Mucosa of descending colon (tissue), 3 donors: ENCODE results near the gene ASS1. TPM values are rescaled to one million over a fixed set of nuclear protein-coding genes. Genes with fewer than 3 reads are reported as not detected.

Experiments
- ATAC-seq: fragments of 200-7000 bp; cut with Tn5 transposase; one replicate; pipeline ENCODE4 v1.9.1; 2020; ENCODE audit warnings: mild to moderate bottlenecking, moderate library complexity
- DNase-seq, 3 donors: peaks; one replicate each; pipeline ENCODE4 v3.0.0-alpha.2; 2020
- H3K36me3 ChIP-seq: fragments of 200-600 bp; one replicate; pipeline ENCODE4 v1.8.0; 2021; ENCODE audit warnings: low read depth, mild to moderate bottlenecking
- H3K4me1 ChIP-seq: fragments of 200-600 bp; one replicate; pipeline ENCODE4 v1.8.0; 2021; ENCODE audit warnings: low read depth, mild to moderate bottlenecking
- H3K4me3 ChIP-seq: fragments of 200-600 bp; one replicate; pipeline ENCODE4 v1.8.0; 2021; ENCODE audit warnings: mild to moderate bottlenecking
- H3K9me3 ChIP-seq: fragments of 200-600 bp; one replicate; pipeline ENCODE4 v1.8.0; 2021; ENCODE audit warnings: mild to moderate bottlenecking
- intact Hi-C, 2 donors: fragments of 100-400 bp; cut with DNase I in 1 of 2; cut with micrococcal nuclease in 1 of 2; formaldehyde crosslinking; loops; one replicate each; pipeline versions ENCODE4 v1.11.0 to v1.11.1; 2022; cut with DNase I, micrococcal nuclease
- total RNA-seq, 3 donors: library from RNA; stranded (reverse); fragmentation: NEBNext Ultra II Directional in 2 of 3; extraction: Animal tissue kit (Norgen Biotek cat#: 25700) in 2 of 3; gene quantifications; one replicate each; pipeline versions ENCODE4 v1.2.1 to v1.2.4, GENCODE V29; 2021 to 2023
- TF ChIP-seq, protein P1 (sequence below): fragments of 200-600 bp; IDR thresholded peaks from one replicate; pipeline ENCODE4 v1.8.0; 2022; ENCODE audit warnings: antibody characterized with exemption, mild to moderate bottlenecking
- donor health status: DM: no; HTN: no; CAD: no; lungs with moderate emphysema.
- donor health status: DM: no; HTN: no; CAD: no.
- donor health status: DM: no; HTN: yes; CAD: no.

The ASS1 gene
- total RNA-seq, 3 donors from 2014 or later, result 221 to 410 (median 408) TPM

DNA sequence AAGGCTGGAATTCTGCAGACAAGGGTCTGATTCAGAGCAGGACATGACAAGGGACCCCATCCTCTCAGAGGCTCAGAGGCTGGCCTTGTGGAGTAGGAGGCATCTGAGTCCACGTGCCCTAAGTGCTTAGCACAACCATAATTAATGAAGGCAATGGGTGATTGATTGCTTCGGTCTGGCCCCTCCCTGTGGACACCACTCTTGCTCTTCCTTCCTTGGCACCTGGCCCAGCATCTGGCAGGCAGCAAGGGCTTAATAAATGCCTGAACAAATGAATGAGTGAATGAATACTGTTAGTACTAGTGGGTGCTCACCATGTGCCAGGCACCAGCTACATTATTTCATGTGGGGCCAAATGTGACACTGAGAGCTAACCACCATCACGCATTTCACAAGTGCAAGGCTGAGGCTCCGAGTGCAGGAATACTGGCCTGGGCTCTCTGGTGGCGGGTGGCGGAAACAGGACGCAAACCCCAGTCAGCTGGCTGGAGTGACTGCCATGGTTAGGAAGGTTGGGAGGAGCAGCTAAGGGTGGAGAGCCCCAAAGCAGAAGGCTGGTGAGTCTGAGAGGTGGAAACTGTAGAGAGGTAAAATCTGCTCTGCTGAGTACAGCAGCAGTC is 53.6 kb downstream of the ASS1 start:
- DNase-seq (peak in 1 of 3 donors; percentile 20), ATAC-seq (no peak)
- intact Hi-C loops, result no loop called here
- TF ChIP-seq, protein P1, sequence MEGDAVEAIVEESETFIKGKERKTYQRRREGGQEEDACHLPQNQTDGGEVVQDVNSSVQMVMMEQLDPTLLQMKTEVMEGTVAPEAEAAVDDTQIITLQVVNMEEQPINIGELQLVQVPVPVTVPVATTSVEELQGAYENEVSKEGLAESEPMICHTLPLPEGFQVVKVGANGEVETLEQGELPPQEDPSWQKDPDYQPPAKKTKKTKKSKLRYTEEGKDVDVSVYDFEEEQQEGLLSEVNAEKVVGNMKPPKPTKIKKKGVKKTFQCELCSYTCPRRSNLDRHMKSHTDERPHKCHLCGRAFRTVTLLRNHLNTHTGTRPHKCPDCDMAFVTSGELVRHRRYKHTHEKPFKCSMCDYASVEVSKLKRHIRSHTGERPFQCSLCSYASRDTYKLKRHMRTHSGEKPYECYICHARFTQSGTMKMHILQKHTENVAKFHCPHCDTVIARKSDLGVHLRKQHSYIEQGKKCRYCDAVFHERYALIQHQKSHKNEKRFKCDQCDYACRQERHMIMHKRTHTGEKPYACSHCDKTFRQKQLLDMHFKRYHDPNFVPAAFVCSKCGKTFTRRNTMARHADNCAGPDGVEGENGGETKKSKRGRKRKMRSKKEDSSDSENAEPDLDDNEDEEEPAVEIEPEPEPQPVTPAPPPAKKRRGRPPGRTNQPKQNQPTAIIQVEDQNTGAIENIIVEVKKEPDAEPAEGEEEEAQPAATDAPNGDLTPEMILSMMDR, result no peak
- Histone ChIP-seq H3K9me3 (peaks cover 4% of the 10 kb centered on the region), H3K4me1 (peaks cover 17% of the 10 kb centered on the region), H3K4me3 (no peak overlapping the region), H3K36me3 (no peaks in the 10 kb centered on the region)

DNA sequence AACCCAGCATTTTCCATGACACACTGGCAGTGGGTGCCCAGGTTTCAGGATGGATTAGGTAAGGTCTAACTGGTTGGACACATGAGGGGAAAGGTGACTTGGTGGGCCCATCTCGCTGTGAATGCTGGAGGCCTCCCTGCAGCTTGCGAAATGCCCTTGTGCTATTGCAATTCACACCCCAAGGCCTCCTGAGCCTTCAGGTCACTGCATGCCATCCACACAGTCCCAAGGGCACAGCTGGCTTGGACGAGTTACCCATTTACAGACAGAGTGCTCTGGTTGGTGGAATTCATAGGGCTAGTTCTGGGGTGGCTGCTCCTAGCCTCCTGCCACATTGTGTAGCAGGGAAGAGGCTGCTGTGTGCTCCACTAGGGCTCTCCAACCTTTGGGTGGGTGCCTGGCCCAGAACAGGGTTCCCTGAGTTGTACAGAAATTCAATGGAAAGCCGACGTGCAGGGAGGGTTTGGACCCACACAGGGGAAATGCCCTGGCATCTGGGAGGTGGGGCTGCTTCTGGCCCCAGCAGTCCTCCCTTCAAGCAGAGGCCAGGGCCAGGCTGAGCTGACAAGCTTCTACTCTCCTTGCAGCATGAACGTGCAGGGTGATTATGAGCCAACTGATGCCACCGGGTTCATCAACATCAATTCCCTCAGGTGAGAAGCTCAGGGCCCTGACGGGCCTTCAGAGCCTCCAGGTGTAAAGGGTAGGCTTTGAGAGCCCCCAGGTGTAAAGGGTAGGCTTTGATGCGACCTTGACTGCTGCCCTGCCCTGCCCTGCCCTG is 54.3 kb downstream of the ASS1 start:
- TF ChIP-seq, protein P1, result no peak
- Histone ChIP-seq H3K4me3 (no peak overlapping the region), H3K36me3 (no peaks in the 10 kb centered on the region), H3K4me1 (peaks cover 17% of the 10 kb centered on the region), H3K9me3 (peaks cover 4% of the 10 kb centered on the region)
- DNase-seq (no peak), ATAC-seq (peak; percentile 23)
- intact Hi-C loops, result no loop called here

DNA sequence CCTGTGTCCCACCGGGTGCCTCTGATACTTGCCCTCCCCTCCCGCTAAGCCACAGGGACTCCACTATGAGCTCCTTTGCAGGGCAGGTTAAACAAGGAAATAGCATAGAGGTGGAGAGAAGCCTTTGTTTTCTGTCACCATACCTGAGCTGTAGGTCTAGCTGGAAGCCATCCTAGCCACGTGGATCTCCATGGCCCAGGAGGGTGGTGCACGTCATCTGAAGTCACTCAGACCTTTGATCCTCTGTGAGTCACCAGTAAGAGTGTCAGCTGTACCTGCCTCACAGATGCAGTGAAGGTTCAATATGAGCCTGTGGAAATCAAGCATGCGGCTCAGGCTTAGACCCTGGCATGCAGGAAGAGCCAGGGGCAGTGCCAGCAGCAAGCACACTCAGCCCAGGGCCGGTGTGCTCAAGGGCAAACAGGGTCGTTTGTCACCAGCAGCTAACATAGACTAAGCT is 55.1 kb downstream of the ASS1 start:
- peak; percentile 64 to 79 (median 74) for DNase-seq
- peak; percentile 98 for ATAC-seq
- intact Hi-C loops, result no loop called here
- TF ChIP-seq, protein P1, result no peak
- Histone ChIP-seq H3K9me3 (peaks cover 3% of the 10 kb centered on the region), H3K4me3 (no peak overlapping the region), H3K4me1 (peaks cover 17% of the 10 kb centered on the region), H3K36me3 (no peaks in the 10 kb centered on the region)

DNA sequence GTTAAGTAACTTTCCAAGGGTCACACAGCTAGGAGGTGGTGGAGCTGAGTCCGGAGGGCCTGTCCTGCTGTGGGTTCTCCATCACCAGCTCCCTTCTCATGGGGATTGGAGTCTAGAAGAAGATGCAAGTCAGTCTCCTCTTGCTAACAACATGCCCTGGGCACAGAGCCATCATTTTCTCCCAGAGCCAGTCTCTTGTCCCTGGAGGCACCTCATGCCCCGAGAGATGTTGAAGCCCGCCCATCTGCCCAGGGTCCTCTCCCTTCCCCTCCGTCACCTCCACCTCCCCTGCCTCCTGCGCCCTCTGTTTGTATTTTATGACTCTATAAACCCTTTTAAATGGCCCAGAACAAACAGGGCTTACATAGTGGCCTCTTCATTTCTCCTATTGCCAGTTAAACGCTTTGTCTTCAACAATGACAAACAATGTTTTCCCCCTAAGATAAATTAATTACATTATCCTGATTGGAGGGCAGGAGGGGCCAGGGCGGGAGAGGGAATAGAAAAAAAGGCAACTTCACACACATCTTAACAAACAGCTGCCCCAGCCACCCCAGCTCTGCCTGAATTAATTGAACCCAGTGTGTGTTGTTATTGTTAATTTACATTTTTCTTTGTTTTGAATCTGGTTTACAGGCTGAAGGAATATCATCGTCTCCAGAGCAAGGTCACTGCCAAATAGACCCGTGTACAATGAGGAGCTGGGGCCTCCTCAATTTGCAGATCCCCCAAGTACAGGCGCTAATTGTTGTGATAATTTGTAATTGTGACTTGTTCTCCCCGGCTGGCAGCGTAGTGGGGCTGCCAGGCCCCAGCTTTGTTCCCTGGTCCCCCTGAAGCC is 55.8 kb downstream of the ASS1 start:
- Histone ChIP-seq H3K9me3 (no peaks in the 10 kb centered on the region), H3K4me1 (peaks cover 17% of the 10 kb centered on the region), H3K36me3 (no peaks in the 10 kb centered on the region), H3K4me3 (no peak overlapping the region)
- peak in 2 of 3 donors; percentile 42 to 55 for DNase-seq
- peak; percentile 32 for ATAC-seq
- TF ChIP-seq, protein P1, result no peak
- intact Hi-C loops, result no loop called here

DNA sequence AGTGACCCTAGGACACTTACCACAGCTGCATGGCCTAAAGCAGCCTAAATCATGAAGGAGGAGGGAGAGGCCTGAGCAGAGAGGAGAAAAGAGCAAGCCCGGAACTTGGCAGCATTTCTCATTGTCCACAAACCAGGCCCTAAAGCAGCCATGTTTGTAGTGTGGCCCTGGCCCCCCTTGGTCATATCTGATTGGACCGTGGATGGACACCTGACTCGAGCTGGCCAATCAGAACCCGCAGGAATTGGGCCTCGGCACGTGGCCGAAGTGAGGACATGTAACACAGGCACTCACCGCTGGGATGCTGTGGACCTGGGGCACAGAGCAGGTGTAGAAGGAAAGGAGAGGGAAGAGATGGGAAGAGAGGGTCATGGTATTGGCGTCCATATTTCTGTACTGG is 56.9 kb downstream of the ASS1 start:
- TF ChIP-seq, protein P1, result no peak
- no peaks in the 10 kb centered on the region for H3K9me3 ChIP-seq
- no peaks in the 10 kb centered on the region for H3K36me3 ChIP-seq
- no peak overlapping the region for H3K4me3 ChIP-seq
- ATAC-seq (no peak), DNase-seq (no peak)
- H3K4me1 ChIP-seq, result peaks cover 17% of the 10 kb centered on the region
- intact Hi-C loops, result no loop called here
